Measurements from ENCODE around the gene INTS2. TPM values are rescaled to one million over a fixed set of nuclear protein-coding genes. Genes with fewer than 3 reads are reported as not detected.
"Not testable (repeated sequence)": the region's sequence is repeated elsewhere in the genome, so short reads cannot be mapped to it uniquely, and the experiment has no call there.

Gene INTS2
- total and polyA plus RNA-seq, 10 donors, result 2.1 to 20.0 (median 15.3) TPM

DNA sequence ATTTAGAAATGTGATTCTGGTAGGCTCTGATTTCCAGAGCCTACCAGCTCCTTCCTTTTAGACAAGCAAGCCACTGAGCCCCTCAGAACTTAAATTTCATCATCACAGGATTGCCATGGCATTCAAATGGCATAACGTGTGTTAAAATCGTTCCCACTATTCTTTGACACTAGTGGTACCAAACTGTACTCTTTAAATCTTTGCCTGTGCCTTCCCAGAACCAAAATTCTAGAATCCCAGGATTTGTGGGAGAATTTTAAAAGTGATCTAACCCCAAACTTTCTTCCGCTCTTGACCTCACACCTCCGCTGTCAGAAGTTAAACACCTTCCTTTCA is 287 bp upstream of the INTS2 start:
- 47 to 55% (median 53%) methylated on average over 4 of the region's 4 CpGs for WGBS, 5 donors
- intact Hi-C loops (cut with DNase I; ENCODE audit: low total_unique reads), result loop anchor here (10.0 kb wide), 1 partner anchor 137 kb away; the partner anchor contains the start of gene MED13
- H3K9me3 ChIP-seq, result no peaks in the 10 kb centered on the region
- H3K27me3 ChIP-seq (replicated peaks in 1 of 7), result peaks cover 0 to 4% (median 0%) of the 10 kb centered on the region in 7 donors
- TF ChIP-seq, protein P1, sequence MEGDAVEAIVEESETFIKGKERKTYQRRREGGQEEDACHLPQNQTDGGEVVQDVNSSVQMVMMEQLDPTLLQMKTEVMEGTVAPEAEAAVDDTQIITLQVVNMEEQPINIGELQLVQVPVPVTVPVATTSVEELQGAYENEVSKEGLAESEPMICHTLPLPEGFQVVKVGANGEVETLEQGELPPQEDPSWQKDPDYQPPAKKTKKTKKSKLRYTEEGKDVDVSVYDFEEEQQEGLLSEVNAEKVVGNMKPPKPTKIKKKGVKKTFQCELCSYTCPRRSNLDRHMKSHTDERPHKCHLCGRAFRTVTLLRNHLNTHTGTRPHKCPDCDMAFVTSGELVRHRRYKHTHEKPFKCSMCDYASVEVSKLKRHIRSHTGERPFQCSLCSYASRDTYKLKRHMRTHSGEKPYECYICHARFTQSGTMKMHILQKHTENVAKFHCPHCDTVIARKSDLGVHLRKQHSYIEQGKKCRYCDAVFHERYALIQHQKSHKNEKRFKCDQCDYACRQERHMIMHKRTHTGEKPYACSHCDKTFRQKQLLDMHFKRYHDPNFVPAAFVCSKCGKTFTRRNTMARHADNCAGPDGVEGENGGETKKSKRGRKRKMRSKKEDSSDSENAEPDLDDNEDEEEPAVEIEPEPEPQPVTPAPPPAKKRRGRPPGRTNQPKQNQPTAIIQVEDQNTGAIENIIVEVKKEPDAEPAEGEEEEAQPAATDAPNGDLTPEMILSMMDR (IDR thresholded peaks at IDR 0.05 in 8 of 11, conservative IDR thresholded peaks at IDR 0.05 in 3 of 11), result no peak
- TF ChIP-seq POLR2AphosphoS5 (IDR thresholded peaks at IDR 0.05) (no peak), POLR2A (IDR thresholded peaks at IDR 0.05) (no peak)
- H3K27ac ChIP-seq, result peak overlapping the region in 7 of 8 donors; percentile 79 to 90 (median 88)
- H3K4me3 ChIP-seq, result peak overlapping the region in 7 of 8 donors; percentile 72 to 89 (median 84)
- H3K4me1 ChIP-seq, result peaks cover 9 to 27% (median 21%) of the 10 kb centered on the region in 6 donors
- no peak for DNase-seq
- H3K36me3 ChIP-seq, result peaks cover 0 to 31% (median 17%) of the 10 kb centered on the region in 6 donors

DNA sequence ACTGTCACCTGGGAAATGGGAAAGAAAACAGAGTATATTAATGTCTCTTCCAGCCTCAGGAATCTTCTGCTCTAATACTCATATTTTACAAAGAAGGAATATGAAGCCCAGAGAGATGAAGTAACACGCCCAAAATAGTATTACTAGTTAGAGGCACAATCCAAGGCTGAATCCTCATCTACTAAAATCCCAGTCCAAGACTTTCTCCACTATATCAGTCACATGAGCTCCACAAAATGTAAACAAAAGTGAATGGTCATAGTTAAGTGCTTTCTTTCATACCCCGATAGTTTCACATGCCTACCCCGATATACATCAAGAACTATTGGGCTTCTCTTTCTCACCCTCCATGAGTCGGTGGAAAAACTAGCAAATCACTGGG is 965 bp downstream of the INTS2 start:
- no peak for DNase-seq
- peak overlapping the region; percentile 79 to 90 (median 88) for H3K27ac ChIP-seq
- intact Hi-C loops (cut with DNase I; ENCODE audit: low total_unique reads), result loop anchor here (10.0 kb wide), 1 partner anchor 138 kb away; the partner anchor contains the start of gene MED13
- H3K27me3 ChIP-seq (replicated peaks in 1 of 7), result peaks cover 0 to 4% (median 0%) of the 10 kb centered on the region in 7 donors
- peak overlapping the region; percentile 72 to 89 (median 84) for H3K4me3 ChIP-seq
- peaks cover 9 to 27% (median 21%) of the 10 kb centered on the region in 6 donors for H3K4me1 ChIP-seq
- H3K9me3 ChIP-seq, result no peaks in the 10 kb centered on the region
- 16 to 26% (median 19%) methylated on average over 4 of the region's 4 CpGs for WGBS, 5 donors
- H3K36me3 ChIP-seq, result peaks cover 0 to 42% (median 19%) of the 10 kb centered on the region in 6 donors
- TF ChIP-seq POLR2AphosphoS5 (IDR thresholded peaks at IDR 0.05), result no peak
- TF ChIP-seq, protein P1 (IDR thresholded peaks at IDR 0.05 in 8 of 11, conservative IDR thresholded peaks at IDR 0.05 in 3 of 11), result no peak
- no peak for TF ChIP-seq POLR2A (IDR thresholded peaks at IDR 0.05)

DNA sequence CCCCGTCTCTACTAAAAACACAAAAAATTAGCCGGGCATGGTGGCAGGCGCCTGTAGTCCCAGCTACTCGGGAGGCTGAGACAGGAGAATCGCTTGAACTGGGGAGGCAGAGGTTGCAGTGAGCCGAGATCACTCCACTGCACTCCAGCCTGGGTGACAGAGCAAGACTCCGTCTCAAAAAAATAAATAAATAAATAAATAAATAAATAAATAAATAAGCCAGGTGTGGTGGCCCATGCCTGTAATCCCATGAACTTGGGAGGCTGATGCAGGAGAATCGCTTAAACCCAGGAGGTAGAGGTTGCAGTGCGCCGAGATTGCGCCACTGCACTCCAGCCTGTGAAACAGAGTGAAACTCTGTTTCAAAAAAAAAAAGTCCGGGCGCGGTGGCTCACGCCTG is 12.6 kb downstream of the INTS2 start:
- DNase-seq; H3K4me3 ChIP-seq; H3K27ac ChIP-seq; intact Hi-C loops (cut with DNase I; ENCODE audit: low total_unique reads); H3K4me1 ChIP-seq; H3K9me3 ChIP-seq; H3K27me3 ChIP-seq (replicated peaks in 1 of 7): not testable (repeated sequence)
- WGBS, 5 donors, result 95 to 98% (median 96%) methylated on average over 15 of the region's 15 CpGs
- H3K36me3 ChIP-seq, result peaks cover 0 to 97% (median 40%) of the 10 kb centered on the region in 6 donors

DNA sequence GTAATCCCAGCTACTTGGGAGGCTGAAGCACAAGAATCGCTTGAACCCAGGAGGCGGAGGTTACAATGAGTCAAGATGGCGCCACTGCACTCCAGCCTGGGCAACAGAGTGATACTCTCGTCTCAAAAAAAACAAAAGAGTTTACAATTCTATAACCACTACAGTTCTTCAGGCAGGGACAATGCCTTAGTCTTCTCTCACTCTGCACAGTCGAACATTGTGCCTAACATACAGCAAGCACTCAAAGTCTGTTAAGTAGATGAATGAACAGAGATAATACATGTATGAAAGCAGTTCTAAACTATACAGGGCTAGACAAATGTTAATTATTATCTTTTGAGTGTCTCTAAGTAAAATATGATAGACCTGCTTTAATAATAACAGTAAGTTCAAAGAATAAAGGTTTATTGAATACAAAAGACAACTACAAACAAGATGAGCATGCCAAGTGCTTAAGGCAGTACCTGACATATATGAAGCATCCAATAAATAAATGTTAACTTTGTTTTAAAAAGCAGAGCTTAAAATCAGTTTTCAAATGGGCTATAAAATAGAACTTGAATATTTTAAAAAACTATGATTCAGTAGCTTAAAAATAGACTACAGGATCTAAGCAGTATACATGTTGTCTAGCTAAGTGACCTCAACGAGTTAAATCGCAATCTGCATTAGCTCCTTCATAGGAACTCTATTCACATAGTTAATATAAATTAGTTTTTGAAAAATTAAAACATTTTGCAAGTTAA is 19.3 kb downstream of the INTS2 start:
- intact Hi-C loops (cut with DNase I; ENCODE audit: low total_unique reads), result no loop called here
- WGBS, 5 donors, result 91 to 97% (median 92%) methylated on average over 7 of the region's 7 CpGs
- peaks cover 0 to 98% (median 62%) of the 10 kb centered on the region in 6 donors for H3K36me3 ChIP-seq

More for the DNA sequence above, 19.3 kb downstream of the INTS2 start:
- Histone ChIP-seq H3K4me3 (no peak overlapping the region), H3K4me1 (peaks cover 0 to 11% (median 0%) of the 10 kb centered on the region in 6 donors), H3K27ac (no peak overlapping the region), H3K27me3 (replicated peaks in 1 of 7) (no peaks in the 10 kb centered on the region), H3K9me3 (no peaks in the 10 kb centered on the region)
- DNase-seq, result no peak
- TF ChIP-seq POLR2A (IDR thresholded peaks at IDR 0.05), result no peak
- no peak for TF ChIP-seq POLR2AphosphoS5 (IDR thresholded peaks at IDR 0.05)
- TF ChIP-seq, protein P1 (IDR thresholded peaks at IDR 0.05 in 8 of 11, conservative IDR thresholded peaks at IDR 0.05 in 3 of 11), result no peak

Measured in spleen (tissue), 11 donors.